ENCODE measurements around the gene ZDHHC7.

DNA sequence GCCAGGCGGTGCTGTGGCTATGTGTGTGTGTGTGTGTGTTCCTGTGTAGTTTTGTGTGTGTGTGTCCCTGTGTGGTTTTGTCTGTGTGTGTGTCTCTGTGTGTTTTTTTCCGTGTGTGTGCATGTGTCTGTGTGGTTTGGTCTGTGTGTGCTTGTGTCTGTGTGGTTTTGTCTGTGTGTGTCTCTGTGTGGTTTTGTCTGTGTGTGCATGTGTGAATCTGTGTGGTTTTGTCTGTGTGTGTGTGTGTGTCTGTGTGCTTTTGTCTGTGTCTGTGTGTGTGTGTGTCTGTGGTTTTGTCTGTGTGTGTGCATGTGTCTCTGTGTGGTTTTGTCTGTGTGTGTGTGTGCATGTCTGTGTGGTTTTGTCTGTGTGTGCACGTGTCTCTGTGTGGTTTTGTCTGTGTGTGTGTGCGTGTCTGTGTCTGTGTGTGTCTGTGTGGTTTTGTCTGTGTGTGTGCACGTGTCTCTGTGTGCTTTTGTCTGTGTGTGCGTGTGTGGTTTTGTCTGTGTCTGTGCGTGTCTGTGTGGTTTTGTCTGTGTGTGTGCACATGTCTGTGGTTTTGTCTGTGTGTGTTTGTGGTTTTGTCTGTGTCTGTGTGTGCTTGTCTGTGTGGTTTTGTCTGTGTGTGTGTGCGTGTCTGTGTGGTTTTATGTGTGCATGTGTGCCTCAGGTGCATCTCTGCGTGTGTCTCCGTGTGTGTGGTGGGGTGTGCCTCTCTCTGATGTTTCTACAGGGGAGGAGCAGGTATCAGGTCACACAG is 62.3 kb downstream of the ZDHHC7 start:
- no peak for TF ChIP-seq SMAD3 (CRISPR knock-in tag; conservative IDR thresholded peaks at IDR 0.05)
- TF ChIP-seq, protein P1, sequence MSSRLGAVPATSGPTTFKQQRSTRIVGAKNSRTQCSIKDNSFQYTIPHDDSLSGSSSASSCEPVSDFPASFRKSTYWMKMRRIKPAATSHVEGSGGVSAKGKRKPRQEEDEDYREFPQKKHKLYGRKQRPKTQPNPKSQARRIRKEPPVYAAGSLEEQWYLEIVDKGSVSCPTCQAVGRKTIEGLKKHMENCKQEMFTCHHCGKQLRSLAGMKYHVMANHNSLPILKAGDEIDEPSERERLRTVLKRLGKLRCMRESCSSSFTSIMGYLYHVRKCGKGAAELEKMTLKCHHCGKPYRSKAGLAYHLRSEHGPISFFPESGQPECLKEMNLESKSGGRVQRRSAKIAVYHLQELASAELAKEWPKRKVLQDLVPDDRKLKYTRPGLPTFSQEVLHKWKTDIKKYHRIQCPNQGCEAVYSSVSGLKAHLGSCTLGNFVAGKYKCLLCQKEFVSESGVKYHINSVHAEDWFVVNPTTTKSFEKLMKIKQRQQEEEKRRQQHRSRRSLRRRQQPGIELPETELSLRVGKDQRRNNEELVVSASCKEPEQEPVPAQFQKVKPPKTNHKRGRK (tag; IDR thresholded peaks at IDR 0.05), result no peak

Measured in K562 (cell line).